Suprapubic skin (tissue), 4 donors: Measurements from ENCODE around the gene KCNH8.

ENCODE experiments used
- CTCF ChIP-seq, 2 donors: fragments of 200-600 bp in 1 of 2; fragments of 450-650 bp in 1 of 2; sonication (generic) in 1 of 2; IDR thresholded peaks; one replicate each; pipeline ENCODE4 v1.5.1; 2016 to 2019; ENCODE audit warnings: antibody characterized with exemption in 2 of 2, mild to moderate bottlenecking in 1 of 2, moderate library complexity in 1 of 2
- EP300 ChIP-seq: sonication (generic); formaldehyde crosslinking; IDR thresholded peaks from one replicate; pipeline ENCODE4 v1.6.1; 2017; ENCODE audit warnings: antibody characterized with exemption
- POLR2A ChIP-seq, 2 donors: fragments of 450-650 bp; IDR thresholded peaks; one replicate each; pipeline ENCODE4 v1.6.1; 2017; ENCODE audit warnings: antibody characterized with exemption in 2 of 2, mild to moderate bottlenecking in 2 of 2, moderate library complexity in 2 of 2
- POLR2AphosphoS5 ChIP-seq, 3 donors: sonication (generic); formaldehyde crosslinking; IDR thresholded peaks; one replicate each; pipeline ENCODE4 v1.6.1; 2017; ENCODE audit warnings: antibody characterized with exemption in 3 of 3

- no peak for TF ChIP-seq CTCF (IDR thresholded peaks at IDR 0.05)
- no peak for TF ChIP-seq POLR2A (IDR thresholded peaks at IDR 0.05)
- no peak for TF ChIP-seq EP300
- no peak for TF ChIP-seq POLR2AphosphoS5 (IDR thresholded peaks at IDR 0.05)
Measured at GRCh38 chr3:19149368-19149767, 1.1 kb downstream of the KCNH8 start.
